Smooth muscle cell (in vitro differentiated cells): ENCODE data around the gene USP16. TPM values are rescaled to one million over a fixed set of nuclear protein-coding genes. Genes with fewer than 3 reads are reported as not detected.

Experiments used
- DNase-seq: peaks from one replicate; lab custom pipeline; 2025; ENCODE audit not compliant: unreplicated experiment; lab: John Stamatoyannopoulos, UW
- H2AFZ ChIP-seq: fragments of 200-600 bp; sonication (generic); 2 replicates; pipeline ENCODE4 v1.6.0; 2016; ENCODE audit warnings: antibody characterized with exemption, low read depth, mild to moderate bottlenecking
- H3F3A ChIP-seq: fragments of 200-600 bp; sonication (generic); 2 replicates; pipeline ENCODE4 v1.6.0; 2017; ENCODE audit warnings: antibody characterized with exemption, low read depth
- H3K27ac ChIP-seq: fragments of 200-600 bp; sonication (generic); 2 replicates; pipeline ENCODE4 v1.5.1; 2016; ENCODE audit warnings: low read depth, mild to moderate bottlenecking
- H3K27me3 ChIP-seq: fragments of 200-600 bp; sonication (generic); 2 replicates; pipeline ENCODE4 v1.6.1; 2016; ENCODE audit warnings: low read depth, mild to moderate bottlenecking
- H3K36me3 ChIP-seq: fragments of 200-600 bp; sonication (generic); 2 replicates; pipeline ENCODE4 v1.5.1; 2016; ENCODE audit warnings: low read depth
- H3K4me1 ChIP-seq: fragments of 200-600 bp; sonication (generic); 2 replicates; pipeline ENCODE4 v1.5.1; 2016; ENCODE audit warnings: low read depth
- H3K4me2 ChIP-seq: fragments of 200-600 bp; sonication (generic); 2 replicates; pipeline ENCODE4 v1.6.0; 2016; ENCODE audit warnings: mild to moderate bottlenecking
- H3K4me3 ChIP-seq: fragments of 200-600 bp; sonication (generic); 2 replicates; pipeline ENCODE4 v1.5.1; 2016; ENCODE audit warnings: mild to moderate bottlenecking
- H3K79me2 ChIP-seq: fragments of 200-600 bp; sonication (generic); 2 replicates; pipeline ENCODE4 v1.6.0; 2016; ENCODE audit warnings: low read depth, mild to moderate bottlenecking
- H3K9ac ChIP-seq: fragments of 200-600 bp; sonication (generic); 2 replicates; pipeline ENCODE4 v1.6.0; 2016; ENCODE audit warnings: low read depth
- H3K9me3 ChIP-seq: fragments of 200-600 bp; sonication (generic); replicated peaks from 2 replicates; pipeline ENCODE4 v1.5.1; 2016; ENCODE audit warnings: low read depth
- H4K20me1 ChIP-seq: fragments of 200-600 bp; sonication (generic); 2 replicates; pipeline ENCODE4 v1.6.0; 2016; ENCODE audit warnings: low read depth
- WGBS: methylation state at CpG from one replicate; pipeline ENCODE4 v1.1.7; 2016; ENCODE audit warnings: low lambda C conversion rate; 5-methylcytosine and 5-hydroxymethylcytosine counted together
- polyA plus RNA-seq: library from polyadenylated mRNA; unstranded; fragments of >200 nt; fragmentation: Nextera tagmentation; extraction: Ambion mirVana; gene quantifications from 2 replicates; pipeline ENCODE4 v1.2.1, GENCODE V29; 2016
- total RNA-seq: library from RNA; depleted of rRNA; stranded (reverse); fragments of >200 nt; gene quantifications from 2 replicates; pipeline ENCODE4 v1.2.3, GENCODE V29; 2014
- TF ChIP-seq, protein P1 (sequence below): fragments of 200-600 bp; sonication (generic); IDR thresholded peaks from 2 replicates; pipeline ENCODE4 v1.5.1; 2017; ENCODE audit warnings: borderline replicate concordance, mild to moderate bottlenecking, antibody characterized with exemption; ENCODE audit not compliant: insufficient read depth, poor library complexity, severe bottlenecking

Gene USP16
- total and polyA plus RNA-seq, 2 experiments from 2014 or later = 25.9 to 37.0 TPM

DNA sequence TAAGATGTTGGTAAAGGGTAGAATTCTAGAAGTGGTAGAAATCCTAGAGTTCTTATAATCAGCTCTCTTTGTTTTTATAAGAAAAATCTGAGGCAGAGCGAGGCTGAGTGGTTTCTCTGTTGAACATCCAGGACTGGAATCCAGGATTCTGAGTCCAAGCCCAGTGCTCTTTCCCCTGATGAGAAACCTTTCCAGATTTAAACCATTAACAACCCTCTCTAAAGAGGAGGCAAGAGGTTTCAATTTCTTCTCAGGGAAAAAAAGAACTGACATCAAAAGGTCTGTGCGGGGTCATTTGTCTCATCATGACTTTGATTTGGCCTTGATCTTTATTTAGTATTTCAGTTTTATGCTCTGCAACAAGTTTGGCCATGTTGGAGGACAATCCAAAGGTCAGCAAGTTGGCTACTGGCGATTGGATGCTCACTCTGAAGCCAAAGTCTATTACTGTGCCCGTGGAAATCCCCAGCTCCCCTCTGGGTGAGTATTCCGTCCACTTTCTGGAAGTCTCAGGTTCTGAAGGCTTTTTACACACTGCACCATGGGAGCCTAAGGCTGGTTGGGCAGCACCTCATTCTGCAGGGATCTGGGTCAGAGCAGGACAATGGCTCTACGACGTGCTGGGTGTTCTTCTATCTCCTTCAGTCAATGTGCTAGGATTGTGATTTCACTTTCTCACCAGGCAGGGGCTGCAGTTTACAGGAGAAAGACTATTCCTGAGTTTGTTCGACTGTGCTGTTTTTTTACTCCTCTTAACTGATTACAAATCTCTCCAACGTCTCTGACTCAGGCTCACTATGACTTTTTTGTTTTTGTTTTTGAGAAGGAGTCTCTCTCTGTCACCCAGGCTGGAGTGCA, 67.9 kb downstream of the USP16 start:
- H2AFZ ChIP-seq = peak overlapping the region; percentile 64
- H3K36me3 ChIP-seq = no peaks in the 10 kb centered on the region
- H3K4me3 ChIP-seq = no peak overlapping the region
- WGBS = 57% methylated on average over 9 of the region's 9 CpGs
- no peak overlapping the region for H3K4me2 ChIP-seq
- no peaks in the 10 kb centered on the region for H3K27me3 ChIP-seq
- H3K9ac ChIP-seq = no peak overlapping the region
- no peaks in the 10 kb centered on the region for H3F3A ChIP-seq
- H4K20me1 ChIP-seq = no peaks in the 10 kb centered on the region
- TF ChIP-seq, protein P1, sequence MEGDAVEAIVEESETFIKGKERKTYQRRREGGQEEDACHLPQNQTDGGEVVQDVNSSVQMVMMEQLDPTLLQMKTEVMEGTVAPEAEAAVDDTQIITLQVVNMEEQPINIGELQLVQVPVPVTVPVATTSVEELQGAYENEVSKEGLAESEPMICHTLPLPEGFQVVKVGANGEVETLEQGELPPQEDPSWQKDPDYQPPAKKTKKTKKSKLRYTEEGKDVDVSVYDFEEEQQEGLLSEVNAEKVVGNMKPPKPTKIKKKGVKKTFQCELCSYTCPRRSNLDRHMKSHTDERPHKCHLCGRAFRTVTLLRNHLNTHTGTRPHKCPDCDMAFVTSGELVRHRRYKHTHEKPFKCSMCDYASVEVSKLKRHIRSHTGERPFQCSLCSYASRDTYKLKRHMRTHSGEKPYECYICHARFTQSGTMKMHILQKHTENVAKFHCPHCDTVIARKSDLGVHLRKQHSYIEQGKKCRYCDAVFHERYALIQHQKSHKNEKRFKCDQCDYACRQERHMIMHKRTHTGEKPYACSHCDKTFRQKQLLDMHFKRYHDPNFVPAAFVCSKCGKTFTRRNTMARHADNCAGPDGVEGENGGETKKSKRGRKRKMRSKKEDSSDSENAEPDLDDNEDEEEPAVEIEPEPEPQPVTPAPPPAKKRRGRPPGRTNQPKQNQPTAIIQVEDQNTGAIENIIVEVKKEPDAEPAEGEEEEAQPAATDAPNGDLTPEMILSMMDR = no peak
- no peaks in the 10 kb centered on the region for H3K79me2 ChIP-seq
- H3K4me1 ChIP-seq = no peaks in the 10 kb centered on the region
- no peaks in the 10 kb centered on the region for H3K9me3 ChIP-seq
- DNase-seq = no peak
- H3K27ac ChIP-seq = peak overlapping the region; percentile 42

DNA sequence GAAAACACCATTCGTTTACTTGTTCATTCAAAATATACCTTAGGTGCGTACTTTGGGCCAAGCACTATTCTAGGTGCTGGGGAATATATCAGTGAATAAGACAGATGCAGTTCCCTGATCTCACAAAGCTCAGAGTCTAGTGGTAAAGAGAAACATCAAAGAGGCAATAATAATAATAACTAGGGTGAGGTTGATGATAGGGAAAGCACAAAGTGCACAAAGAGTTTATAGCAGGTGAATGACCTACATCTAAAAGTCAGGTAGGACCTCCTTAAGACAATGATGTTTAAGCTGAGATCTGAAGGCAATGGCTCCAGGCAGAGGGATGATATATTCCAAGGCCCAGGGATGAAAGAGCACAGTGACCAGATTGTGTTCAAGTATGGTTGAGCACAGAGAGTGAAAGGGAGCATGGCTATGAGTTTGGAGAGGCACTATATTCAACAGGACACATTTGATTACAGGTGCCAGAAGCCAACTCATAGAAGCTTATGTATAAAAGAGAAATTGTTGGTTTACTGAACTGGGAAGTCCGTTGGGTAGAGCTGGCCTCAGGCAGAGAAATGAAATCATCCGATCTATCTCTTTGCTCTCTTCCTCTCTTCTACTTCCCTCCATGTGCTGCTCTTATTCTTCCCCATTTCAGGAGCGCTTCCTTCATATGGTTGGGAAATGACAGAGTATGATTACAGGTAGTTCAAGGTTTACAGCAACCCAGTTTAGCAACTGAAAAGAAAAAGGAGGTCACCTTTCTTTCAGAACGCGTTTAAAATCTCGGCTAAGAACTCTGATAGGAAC, 71.9 kb downstream of the USP16 start:
- no peak for DNase-seq
- 95% methylated on average over 8 of the region's 8 CpGs for WGBS

DNA sequence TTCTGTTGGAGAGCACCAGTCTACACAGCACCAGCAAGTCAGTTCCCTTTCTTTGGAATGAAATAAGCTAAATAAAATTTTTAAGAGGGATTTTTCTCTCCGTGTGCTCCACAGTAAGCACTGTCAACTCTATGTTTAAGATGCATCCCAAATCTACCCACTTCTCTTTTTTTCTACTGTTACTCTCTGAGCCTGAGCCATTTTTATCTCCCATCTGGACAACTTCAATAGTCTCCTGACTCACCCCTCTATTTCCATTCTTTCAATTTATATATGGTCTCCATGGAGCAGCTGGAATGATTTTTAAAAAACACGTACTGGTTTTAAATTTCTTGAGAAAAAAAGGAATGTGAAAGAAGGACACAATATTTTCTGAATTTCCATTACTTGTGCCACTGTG, 73.7 kb downstream of the USP16 start:
- peaks cover 9% of the 10 kb centered on the region for H3K4me1 ChIP-seq
- no peak overlapping the region for H3K9ac ChIP-seq

More for the DNA sequence above, 71.9 kb downstream of the USP16 start:
- no peak overlapping the region for H3K27ac ChIP-seq
- H2AFZ ChIP-seq = no peak overlapping the region
- H3K27me3 ChIP-seq = no peaks in the 10 kb centered on the region
- no peaks in the 10 kb centered on the region for H3K9me3 ChIP-seq
- no peak overlapping the region for H3K4me2 ChIP-seq
- peaks cover 9% of the 10 kb centered on the region for H3K4me1 ChIP-seq
- no peaks in the 10 kb centered on the region for H3F3A ChIP-seq
- TF ChIP-seq, protein P1 = no peak
- no peaks in the 10 kb centered on the region for H3K36me3 ChIP-seq
- H4K20me1 ChIP-seq = no peaks in the 10 kb centered on the region
- H3K4me3 ChIP-seq = no peak overlapping the region
- no peak overlapping the region for H3K9ac ChIP-seq
- no peaks in the 10 kb centered on the region for H3K79me2 ChIP-seq

More for the DNA sequence above, 73.7 kb downstream of the USP16 start:
- TF ChIP-seq, protein P1 = no peak
- H3F3A ChIP-seq = no peaks in the 10 kb centered on the region
- no peak for DNase-seq
- no peaks in the 10 kb centered on the region for H3K27me3 ChIP-seq
- H4K20me1 ChIP-seq = no peaks in the 10 kb centered on the region
- no peaks in the 10 kb centered on the region for H3K9me3 ChIP-seq
- 58% methylated on average over 2 of the region's 2 CpGs for WGBS
- no peaks in the 10 kb centered on the region for H3K36me3 ChIP-seq
- peak overlapping the region; percentile 25 for H3K27ac ChIP-seq
- no peak overlapping the region for H3K4me3 ChIP-seq
- H2AFZ ChIP-seq = peak overlapping the region; percentile 77
- H3K79me2 ChIP-seq = no peaks in the 10 kb centered on the region
- peak overlapping the region; percentile 55 for H3K4me2 ChIP-seq
